ENCODE measurements around the gene FRMD5.

- no peak for TF ChIP-seq CTCF (IDR thresholded peaks at IDR 0.05)
- no peak for TF ChIP-seq POLR2A (IDR thresholded peaks at IDR 0.05)
These were observed 156.3 kb downstream of the FRMD5 start for GRCh38 chr15:44038755-44039191.
